ENCODE measurements around the gene PIK3CB.
"Not testable (repeated sequence)": the region's sequence is repeated elsewhere in the genome, so short reads cannot be mapped to it uniquely, and the experiment has no call there.

The PIK3CB gene

DNA sequence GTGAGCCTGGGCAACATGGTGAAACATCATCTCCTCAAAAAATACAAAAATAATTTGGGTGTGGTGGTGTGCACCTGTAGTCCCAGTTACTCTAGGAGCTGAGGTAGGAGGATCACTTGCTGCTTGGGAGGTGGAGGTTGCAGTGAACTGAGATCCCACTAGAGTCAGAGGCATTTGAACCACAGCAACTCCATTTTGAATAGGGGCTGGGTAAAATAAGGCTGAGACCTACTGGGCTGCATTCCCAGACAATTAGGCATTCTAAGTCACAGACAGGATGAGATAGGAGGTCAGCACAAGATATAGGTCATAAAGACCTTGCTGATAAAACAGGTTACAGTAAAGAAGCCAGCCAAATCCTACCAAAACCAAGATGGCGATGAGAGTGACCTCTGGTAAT, 12.1 kb upstream of the PIK3CB start:
- not testable (repeated sequence) for DNase-seq (ENCODE audit: low read depth in 2 of 2)

DNA sequence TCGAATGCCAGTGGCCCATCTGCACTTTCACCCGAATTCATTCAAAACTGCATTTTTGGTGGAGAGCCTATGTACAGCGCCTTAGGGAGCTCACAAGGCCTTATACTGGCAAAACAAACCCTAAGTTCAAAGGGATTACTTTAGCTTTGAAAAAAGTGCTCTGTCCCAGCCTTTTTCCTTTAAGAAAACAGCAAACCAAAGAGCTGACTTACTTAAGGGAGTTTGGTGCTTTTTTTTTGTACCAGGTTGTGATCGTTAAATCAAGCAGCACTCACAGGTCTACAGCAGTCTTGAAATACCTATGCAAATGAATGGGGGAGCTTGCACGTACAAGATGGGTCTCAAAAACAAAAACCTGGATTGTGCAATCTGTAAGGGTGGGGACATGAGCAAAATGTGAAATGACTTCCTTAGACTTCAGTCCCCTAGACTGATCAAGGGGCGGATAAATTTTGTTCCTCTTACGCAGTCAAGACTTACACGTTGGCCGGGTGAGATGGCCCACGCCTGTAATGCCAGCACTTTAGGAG, 11.6 kb upstream of the PIK3CB start:
- DNase-seq (ENCODE audit: low read depth in 2 of 2): no peak

DNA sequence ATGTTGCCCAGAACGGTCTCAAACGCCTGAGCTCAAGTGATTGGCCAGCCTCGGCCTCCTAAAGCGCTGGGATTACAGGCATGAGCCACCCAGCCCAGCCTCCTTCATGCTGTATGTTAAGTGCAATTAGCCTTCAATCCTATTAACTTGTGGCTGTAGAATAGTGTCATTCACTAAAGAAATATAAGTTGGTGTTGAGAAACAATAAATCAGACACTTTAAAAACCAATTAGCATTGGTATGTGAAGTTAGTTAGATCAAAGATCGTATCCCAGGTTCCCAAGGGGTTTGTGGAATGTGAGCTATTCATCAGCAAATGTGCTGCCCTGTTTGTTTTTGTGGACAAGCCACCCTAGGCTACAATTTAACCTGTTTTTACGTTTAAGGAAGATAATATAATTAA, 11.0 kb upstream of the PIK3CB start:
- DNase-seq (ENCODE audit: low read depth in 2 of 2): no peak

DNA sequence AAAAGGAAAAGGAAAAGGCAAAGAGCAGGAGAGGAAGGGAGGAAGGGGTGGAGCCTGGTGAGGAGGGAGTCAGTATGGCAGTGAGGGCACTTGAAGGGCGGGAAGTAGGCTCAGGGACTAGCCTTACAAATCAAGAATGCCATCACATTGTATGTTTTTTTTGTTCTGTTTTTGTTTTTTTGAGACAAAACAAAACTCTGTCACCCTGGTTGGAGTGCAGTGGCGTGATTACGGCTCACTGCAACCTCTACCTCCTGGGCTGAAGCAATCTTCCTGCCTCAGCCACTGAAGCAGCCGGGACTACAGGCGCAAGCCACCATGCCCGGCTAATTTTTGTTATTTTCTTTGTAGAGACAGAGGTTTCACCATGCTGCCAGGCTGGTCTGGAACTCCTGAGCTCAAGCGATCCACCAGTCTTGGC, 10.5 kb upstream of the PIK3CB start:
- DNase-seq (ENCODE audit: low read depth in 2 of 2): no peak

DNA sequence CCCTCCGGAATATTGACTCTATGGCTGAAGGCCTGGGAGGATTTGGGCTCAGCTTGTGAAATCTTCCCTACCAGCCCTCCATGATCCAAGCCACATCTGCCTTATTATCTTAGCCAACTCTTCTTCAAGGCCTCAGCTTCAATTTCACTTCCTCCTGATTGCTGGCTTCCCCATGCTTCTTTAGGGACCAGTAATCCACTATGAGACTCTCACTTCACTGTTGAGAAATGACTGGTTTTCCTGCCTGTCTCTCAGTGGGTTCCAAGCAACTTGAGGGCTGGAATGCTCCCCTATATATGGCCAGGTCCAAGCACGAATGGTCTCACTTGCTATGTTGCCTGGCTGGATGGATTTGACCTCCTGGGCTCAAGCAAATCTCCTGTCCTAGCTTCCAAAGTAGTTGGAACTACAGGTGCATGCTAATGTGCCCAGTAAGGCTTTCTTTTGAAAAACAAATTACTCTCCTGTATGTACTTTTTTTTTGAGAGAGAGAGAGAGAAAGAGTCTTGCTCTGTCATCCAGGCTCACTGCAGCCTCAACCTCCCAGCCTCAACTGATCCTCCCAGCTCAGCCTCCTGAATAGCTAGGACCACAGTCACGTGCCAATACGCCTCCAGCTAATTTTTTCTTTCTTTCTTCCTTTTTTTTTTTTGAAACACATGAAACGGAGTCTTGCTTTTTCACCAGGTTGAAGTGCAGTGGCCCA, 7.9 kb upstream of the PIK3CB start:
- DNase-seq (ENCODE audit: low read depth in 2 of 2): no peak

DNA sequence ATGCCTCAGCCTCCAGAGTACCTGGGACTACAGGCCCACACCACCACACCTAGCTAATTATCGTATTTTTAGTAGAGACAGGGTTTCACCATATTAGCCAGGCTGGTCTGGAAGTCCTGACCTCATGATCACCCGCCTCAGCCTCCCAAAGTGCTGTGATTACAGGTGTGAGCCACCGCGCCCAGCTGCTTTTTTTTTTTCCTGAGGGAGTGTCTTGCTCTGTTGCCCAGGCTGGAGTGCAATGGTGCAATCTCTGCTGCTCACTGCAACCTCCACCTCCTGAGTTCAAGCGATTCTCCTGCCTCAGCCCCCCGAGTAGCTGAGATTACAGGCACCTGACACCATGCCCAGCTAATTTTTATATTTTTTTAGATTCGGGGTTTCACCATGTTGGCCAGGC, 3.7 kb upstream of the PIK3CB start:
- not testable (repeated sequence) for DNase-seq (ENCODE audit: low read depth in 2 of 2)

DNA sequence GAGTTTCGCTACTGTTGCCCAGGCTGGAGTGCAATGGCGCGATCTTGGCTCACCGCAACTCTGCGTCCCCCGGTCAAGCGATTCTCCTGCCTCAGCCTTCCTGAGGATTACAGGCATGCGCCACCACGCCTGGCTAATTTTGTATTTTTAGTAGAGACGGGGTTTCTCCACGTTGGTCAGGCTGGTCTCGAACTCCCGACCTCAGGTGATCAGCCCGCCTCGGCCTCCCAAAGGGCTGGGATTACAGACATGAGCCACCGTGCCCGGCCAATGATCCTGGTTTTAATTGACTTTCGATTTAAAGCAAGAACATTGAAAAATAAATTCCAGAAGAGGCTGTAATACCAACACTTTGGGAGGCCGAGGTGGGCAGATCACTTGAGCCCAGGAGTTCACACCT, 1.1 kb upstream of the PIK3CB start:
- not testable (repeated sequence) for DNase-seq (ENCODE audit: low read depth in 2 of 2)

DNA sequence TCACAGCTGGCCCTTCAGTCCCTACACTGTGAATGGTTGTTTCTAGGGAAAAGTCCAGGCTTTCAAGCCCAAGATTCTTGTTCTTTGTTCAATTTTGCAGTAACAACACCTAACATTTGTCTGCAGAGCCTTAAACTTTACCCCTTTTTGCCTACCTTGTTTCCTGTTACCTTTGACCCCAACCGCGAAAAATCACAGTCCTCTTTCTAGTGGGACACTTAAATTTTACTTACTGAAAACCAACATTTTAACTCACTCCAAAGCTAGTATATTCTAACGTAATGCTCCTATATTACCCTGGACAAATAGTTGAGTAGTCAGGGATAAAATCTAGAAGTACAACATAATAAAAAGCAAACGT, 649 bp upstream of the PIK3CB start:
- no peak for DNase-seq (ENCODE audit: low read depth in 2 of 2)

DNA sequence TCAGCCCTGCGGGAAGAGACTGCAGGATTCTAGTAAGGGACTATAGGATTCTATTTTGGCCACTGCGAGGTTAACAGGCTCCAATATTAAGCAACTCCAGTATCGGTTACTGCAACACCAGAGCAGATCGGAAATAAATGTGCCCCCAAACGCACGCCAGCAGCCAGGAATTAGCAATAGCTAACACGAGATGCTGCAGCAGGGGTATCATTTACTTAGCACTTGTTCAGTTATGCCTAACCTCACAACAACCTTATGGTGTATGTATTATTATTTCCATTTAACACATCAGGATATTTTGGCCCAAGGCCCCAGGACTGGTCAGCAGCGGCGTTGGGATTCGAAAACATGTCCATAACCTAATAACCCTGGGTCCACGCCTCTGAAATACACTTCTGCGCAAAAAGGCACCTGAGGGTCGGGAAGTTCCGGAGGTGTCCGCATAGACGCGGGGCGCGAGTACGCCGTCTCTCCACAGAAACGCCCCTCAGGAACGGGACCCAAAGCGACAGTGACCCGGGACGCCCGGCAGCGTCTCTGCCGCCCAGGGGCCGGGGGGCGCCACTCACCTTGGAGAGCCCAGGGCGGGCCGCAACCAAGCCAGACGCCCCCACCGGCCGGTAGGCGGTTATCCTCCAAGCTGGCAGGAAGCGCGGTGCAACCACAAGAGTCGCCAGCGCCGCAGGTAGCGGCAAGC, 681 bp downstream of the PIK3CB start:
- DNase-seq (ENCODE audit: low read depth in 2 of 2): no peak

DNA sequence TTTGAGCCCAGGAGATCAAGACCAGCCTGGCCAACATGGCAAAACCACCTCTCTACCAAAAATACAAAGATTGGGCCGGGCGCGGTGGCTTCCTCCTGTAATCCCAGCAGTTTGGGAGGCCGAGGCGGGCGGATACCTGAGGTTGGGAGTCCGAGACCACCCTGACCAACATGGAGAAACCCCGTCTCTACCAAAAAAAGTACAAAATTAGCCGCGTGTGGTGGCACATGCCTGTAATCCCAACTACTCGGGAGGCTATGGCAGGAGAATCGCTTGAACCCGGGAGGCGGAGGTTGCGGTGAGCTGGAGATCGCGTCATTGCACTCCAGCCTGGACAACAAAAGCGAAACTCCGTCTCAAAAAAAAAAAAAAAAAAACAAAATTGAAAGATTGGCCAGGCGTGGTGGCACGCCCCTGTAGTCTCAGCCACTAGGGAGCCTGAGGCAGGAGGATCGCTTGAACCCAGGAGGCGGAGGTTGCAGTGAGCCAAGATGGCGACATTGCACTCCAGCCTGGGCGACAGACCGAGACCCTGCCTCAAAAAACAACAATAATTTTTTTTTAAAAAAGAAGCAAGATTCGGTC, 2.2 kb downstream of the PIK3CB start:
- DNase-seq (ENCODE audit: low read depth in 2 of 2): not testable (repeated sequence)

DNA sequence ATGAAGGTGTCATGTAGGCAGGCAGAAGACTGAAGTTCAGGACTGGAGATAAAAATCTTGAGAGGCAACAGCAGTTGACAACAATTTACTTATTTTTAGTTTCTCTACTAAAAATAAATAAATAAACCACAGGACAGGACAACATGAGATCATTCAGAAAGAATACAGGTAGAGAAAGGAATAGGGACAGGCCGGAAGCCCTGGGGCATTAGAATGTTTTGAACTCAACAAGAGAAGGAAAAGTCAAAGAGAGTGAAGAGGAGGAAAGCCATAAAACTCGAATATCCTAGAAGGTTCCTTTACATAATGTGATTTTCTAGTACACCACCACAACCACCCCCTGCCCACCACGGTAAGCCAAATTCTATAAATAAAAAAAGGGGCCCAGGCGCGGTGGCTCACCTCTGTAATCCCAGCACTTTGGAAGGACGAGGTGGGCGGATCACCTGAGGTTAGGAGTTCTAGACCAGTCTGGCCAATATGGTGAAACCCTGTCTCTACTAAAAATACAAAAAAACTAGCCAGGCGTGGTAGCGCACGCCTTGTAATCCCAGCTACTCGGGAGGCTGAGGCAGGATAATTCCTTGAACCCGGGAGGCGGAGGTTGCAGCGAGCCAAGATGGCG, 4.7 kb downstream of the PIK3CB start:
- no peak for DNase-seq (ENCODE audit: low read depth in 2 of 2)

DNA sequence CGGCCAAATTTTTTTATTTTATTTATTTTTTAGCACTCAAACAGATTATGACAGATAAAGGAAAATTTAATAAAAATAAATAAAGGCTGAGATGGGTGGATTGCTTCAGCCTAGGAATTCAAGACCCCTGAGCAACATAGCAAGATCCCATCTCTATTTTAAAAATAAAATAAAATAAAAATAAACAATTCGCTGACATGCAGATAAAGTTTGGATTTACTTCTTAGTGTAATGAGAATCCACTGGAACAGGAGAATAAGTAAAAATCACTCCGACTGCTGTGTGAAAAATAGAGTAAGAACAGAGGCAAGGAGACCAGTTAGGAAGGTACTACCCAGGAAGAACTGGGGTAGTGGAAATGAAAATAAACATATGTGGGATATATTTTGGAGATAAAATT, 5.6 kb downstream of the PIK3CB start:
- DNase-seq (ENCODE audit: low read depth in 2 of 2): no peak

DNA sequence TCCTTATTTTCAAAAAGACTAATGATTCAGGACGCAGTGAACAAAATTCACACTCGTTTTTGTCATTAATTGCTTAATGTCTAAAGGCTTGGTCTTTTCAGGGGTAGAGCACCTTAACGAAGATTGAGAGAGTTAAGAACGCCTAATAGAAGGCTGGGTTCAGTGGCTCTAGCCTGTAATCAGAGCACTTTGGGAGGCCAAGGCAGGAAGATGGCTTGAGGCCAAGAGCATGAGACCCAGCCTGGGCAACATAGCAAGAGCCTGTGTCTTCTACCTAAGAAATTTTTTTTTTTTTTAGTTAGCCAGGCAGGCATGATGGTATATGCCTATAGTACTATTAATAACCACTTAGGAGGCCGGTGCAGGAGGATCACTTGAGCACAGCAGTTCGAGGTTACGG, 7.5 kb downstream of the PIK3CB start:
- DNase-seq (ENCODE audit: low read depth in 2 of 2): no peak

DNA sequence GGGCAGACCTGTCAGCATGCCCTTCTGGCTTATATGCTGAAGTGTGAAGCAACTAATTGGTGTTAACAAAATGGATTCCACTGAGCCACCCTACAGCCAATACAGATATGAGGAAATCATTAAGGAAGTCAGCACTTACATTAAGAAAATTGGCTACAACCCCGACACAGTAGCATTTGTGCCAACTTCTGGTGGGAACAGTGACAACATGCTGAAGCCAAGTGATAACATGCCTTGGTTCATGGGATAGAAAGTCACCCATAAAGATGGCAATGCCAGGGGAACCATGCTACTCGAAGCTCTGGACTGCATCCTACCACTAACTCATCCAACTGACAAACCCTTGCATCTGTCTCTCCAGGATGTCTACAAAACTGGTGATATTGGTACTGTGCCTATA, 9.4 kb downstream of the PIK3CB start:
- DNase-seq (ENCODE audit: low read depth in 2 of 2): no peak

DNA sequence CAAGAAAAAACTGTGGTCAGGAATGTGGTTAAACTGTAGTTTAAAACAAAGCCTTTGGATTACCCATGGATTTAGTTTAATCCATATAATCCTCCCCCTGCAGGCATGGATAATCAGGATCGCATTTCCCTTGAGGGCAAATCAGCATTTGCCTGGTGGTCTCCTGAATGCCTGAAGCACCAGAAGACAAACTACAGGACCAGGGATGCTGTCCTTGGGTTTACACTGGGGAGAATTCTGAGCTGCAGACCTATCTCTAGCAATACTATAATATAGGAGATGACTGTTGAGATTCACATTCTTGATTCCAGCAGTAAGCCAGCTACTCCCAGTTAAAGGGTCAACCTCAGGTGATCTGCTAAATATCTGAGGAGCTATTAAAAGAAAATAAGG, 10.6 kb downstream of the PIK3CB start:
- no peak for DNase-seq (ENCODE audit: low read depth in 2 of 2)

DNA sequence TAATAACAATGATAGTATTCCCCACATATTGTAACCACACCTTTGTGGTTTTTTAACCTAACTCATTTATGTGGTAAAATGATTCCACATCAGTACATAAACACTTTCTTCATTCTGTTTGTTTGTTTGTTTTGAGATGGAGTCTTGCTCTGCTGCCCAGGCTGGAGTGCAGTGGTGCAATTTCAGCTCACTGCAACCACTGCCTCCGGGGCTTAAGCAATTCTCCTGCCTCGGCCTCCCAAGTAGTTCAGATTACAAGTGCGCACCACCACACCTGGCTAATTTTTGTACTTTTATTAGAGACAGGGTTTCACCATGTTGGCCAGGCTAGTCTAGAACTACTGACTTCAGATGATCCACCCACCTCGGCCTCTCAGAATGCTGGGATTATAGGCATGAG, 14.3 kb downstream of the PIK3CB start:
- DNase-seq (ENCODE audit: low read depth in 2 of 2): not testable (repeated sequence)

DNA sequence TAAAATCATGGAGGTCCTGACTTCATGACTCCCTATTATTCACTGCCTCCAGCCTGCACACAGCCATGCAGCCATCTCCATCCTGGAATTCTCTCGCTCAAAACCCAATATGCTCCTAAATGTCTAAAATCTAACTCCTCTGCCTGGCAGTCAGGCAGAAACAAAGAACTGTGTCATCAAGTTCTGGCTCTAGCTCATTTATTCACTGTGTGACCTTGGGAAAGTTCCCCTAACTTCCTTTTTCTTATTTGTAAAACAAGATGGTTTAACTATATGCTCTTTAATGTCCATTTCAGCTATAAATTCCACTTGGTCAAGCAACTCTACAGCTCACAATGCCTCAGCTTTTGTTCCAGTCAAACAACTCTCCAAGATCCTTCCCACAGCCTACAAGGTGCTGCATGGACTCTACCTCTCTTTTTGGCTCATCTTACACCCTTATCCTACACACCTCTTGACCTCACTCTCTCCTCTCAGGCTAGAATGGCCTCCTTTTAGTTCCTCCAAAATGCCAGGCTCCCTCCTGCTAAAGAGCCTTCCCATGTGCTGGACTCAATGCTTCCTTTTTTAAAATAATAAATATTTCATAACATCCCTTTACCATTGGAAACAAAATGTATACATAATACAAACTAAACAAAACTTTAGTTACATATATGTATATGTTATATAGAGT, 16.4 kb downstream of the PIK3CB start:
- DNase-seq (ENCODE audit: low read depth in 2 of 2): no peak

DNA sequence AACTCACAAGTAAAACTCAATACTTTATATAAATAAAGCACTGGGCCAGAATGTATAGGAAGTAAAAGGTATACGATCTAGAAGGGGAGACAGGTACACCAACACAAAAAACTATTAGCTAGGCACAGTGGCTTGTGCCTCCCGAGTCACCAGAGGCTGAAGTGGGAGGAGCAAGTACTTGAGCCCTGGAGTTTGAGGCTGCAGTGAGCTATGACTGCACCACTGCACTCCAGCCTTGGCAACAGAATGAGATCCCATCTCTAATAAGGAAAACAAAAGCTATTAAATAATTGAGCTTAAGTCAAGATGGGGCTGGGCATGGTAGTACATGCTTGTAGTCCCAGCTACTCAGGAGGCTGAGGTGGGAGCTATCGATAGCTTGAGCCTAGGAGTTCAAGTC, 17.0 kb downstream of the PIK3CB start:
- DNase-seq (ENCODE audit: low read depth in 2 of 2): no peak

DNA sequence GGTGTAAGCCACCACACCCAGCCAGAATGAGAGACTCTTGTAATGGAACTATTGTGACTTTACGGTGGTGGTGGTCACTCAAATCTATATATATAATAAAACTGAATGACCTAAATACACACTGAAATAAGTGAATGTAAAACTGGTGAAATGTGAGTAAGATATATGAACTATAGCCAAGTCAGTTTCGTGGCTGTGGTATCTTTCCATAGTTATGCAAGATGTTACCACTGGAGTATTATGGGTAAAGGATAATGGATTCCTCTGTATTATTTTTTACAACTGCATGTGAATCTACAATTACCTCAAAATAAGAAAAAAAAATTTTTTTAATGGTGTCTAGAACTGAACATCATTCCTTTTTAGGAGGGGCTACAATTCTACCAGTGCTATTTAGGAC, 21.9 kb downstream of the PIK3CB start:
- DNase-seq (ENCODE audit: low read depth in 2 of 2): no peak

DNA sequence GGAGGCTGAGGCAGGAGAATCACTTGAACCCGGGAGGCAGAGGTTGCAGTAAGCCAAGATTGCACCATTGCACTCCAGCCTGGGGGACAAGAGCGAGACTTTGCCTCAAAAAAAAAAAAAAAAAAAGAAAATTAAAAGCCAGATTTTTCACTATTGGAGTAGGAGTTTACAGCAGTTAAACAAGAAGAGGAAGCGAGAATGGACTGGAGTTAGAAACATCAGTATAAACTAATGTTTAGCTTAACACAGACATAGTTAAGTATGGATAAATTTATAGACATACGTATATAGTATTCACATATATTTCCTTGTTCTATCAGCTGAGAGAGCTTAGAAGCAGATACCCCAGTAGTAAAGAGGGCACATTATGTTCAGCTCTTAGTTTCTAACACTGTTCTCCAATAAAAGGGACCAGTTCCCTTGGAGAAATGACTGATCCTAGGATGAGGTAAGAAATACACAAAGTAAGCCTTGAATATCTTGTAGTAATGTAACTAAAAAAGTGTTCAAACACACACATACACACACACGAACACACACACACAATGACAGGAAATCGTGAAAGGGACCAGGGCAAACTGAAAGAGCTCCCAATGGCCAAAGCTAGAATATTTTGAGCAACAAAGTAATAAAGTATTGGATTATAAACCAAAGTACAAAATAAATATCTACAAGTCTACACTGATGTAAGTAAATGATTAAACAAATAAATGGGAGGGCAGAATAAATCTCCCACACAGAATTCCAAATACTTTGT, 25.1 kb downstream of the PIK3CB start:
- no peak for DNase-seq (ENCODE audit: low read depth in 2 of 2)

DNA sequence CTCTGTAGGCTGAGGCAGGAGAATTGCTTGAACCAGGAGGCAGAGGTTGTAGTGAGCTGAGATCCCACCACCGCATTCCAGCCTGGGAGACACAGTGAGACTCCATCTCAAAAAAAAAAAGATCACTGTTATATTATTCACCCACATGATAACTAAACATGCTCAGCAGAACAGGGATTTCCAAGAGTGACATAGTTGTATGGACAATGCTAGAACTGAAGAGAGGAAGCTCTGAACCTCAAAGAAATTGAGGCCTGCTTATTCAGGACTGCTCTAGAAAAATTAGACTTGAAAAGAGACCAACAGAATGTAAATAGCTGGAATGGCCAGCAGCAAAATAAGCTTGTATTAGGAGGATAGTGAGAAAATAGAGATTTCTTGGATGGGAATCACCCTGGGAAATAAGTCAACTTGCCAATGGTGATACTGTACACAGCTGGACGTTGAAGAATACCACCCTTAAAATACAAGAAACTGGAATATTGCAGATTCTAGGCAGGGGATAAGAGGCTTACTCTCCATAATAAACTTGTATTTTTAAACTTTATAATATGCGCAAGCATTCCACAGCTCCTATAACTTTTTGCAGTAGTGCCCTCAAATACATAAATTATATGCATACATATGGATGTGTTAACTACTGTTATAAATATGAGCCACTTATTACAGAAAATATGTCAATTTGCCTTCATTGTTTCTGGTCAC, 28.2 kb downstream of the PIK3CB start:
- no peak for DNase-seq (ENCODE audit: low read depth in 2 of 2)
